Thoracic aorta (tissue), 2 donors: ENCODE results near the gene CHRNG. TPM values are rescaled to one million over a fixed set of nuclear protein-coding genes. Genes with fewer than 3 reads are reported as not detected.

ENCODE experiments used
- ATAC-seq: fragments of 150-250 bp; one replicate; pipeline ENCODE4 v1.8.0; 2017; ENCODE audit warnings: low read depth; ENCODE audit not compliant: insufficient number of reproducible peaks, low FRiP score
- DNase-seq: peaks from one replicate; pipeline ENCODE4 v3.0.0-alpha.2; 2020; ENCODE audit warnings: low spot score
- H3K27ac ChIP-seq, 2 donors: fragments of 200-600 bp; sonication (generic); 1 replicate in 1 of 2; 2 replicates in 1 of 2; pipeline ENCODE4 v1.5.1; 2016; ENCODE audit warnings: mild to moderate bottlenecking in 2 of 2, moderate library complexity in 2 of 2
- H3K27me3 ChIP-seq: fragments of 200-600 bp; sonication (generic); replicated peaks from 2 replicates; pipeline ENCODE4 v1.6.0; 2016; ENCODE audit warnings: mild to moderate bottlenecking; ENCODE audit not compliant: insufficient read depth
- H3K36me3 ChIP-seq: fragments of 200-600 bp; sonication (generic); one replicate; pipeline ENCODE4 v1.5.1; 2016
- H3K4me1 ChIP-seq, 2 donors: fragments of 200-600 bp; sonication (generic); 1 replicate in 1 of 2; 2 replicates in 1 of 2; pipeline versions ENCODE4 v1.5.1 to v1.6.0; 2016; ENCODE audit warnings: low read depth in 2 of 2, mild to moderate bottlenecking in 1 of 2; ENCODE audit not compliant: control insufficient read depth in 1 of 2
- H3K4me3 ChIP-seq: fragments of 200-600 bp; sonication (generic); 2 replicates; pipeline ENCODE4 v1.5.1; 2016; ENCODE audit warnings: mild to moderate bottlenecking
- H3K9me3 ChIP-seq: fragments of 200-600 bp; sonication (generic); 2 replicates; pipeline ENCODE4 v1.5.1; 2016
- total RNA-seq, 2 donors: library from RNA; depleted of rRNA; stranded (reverse); fragments of >200 nt; gene quantifications; one replicate each; pipeline versions ENCODE4 v1.1.0 to v1.2.3, GENCODE V29; 2016
- TF ChIP-seq, protein P1 (sequence below): fragments of 200-600 bp; sonication (generic); IDR thresholded peaks from one replicate; pipeline ENCODE4 v1.5.1; 2019; ENCODE audit warnings: antibody characterized with exemption

CHRNG gene
- total RNA-seq, 2 donors from 2014 or later = not detected

GRCh38 chr2:232534940-232535651 lies 4.4 kb upstream of the CHRNG start:
- DNase-seq (no peak), ATAC-seq (no peak)
- TF ChIP-seq, protein P1, sequence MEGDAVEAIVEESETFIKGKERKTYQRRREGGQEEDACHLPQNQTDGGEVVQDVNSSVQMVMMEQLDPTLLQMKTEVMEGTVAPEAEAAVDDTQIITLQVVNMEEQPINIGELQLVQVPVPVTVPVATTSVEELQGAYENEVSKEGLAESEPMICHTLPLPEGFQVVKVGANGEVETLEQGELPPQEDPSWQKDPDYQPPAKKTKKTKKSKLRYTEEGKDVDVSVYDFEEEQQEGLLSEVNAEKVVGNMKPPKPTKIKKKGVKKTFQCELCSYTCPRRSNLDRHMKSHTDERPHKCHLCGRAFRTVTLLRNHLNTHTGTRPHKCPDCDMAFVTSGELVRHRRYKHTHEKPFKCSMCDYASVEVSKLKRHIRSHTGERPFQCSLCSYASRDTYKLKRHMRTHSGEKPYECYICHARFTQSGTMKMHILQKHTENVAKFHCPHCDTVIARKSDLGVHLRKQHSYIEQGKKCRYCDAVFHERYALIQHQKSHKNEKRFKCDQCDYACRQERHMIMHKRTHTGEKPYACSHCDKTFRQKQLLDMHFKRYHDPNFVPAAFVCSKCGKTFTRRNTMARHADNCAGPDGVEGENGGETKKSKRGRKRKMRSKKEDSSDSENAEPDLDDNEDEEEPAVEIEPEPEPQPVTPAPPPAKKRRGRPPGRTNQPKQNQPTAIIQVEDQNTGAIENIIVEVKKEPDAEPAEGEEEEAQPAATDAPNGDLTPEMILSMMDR = no peak

DNA sequence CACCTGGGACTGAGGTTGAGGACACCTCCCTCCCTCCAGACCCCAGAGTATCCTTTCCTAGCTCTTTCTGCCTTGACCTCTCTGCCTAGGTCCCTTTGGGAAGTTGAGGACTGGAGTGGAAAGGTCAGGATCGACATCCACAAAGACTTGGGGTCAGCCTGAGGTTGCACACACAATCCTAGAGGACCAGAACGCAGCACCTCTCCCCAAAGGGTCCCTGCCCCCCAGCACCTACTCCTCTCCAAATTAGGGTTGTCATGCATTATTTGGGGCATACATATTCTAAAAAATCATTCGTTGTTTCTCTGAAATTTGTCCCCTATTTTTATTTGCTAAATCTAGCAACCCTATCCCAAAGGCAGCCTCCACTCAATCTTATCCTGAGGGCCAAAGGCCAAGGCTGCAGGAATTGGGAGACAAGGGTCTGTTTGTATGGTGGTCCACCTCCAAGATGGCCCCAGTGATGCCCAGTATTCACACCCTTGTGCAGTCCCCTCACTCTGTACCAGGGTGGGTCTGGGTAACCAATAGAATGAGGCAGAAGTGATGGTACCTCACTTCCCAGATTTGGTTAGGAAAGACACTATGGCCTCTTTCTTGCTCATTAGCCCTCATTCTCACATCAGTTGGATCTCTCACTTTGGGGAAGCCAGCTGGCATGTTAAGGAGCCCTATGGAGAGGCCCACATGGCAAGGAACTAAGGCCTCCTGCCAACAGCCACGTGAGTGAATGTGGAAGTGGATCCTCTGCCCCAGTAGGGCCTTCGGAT lies 3.5 kb upstream of the CHRNG start:
- Histone ChIP-seq H3K27ac (no peak overlapping the region), H3K27me3 (no peaks in the 10 kb centered on the region), H3K9me3 (peaks cover 3% of the 10 kb centered on the region), H3K4me3 (no peak overlapping the region), H3K4me1 (no peaks in the 10 kb centered on the region), H3K36me3 (no peaks in the 10 kb centered on the region)
- ATAC-seq = no peak
- no peak for DNase-seq
- TF ChIP-seq, protein P1 = no peak

More at GRCh38 chr2:232534940-232535651, 4.4 kb upstream of the CHRNG start:
- Histone ChIP-seq H3K9me3 (peaks cover 3% of the 10 kb centered on the region), H3K4me1 (no peaks in the 10 kb centered on the region), H3K27ac (no peak overlapping the region), H3K36me3 (no peaks in the 10 kb centered on the region), H3K4me3 (no peak overlapping the region), H3K27me3 (no peaks in the 10 kb centered on the region)

DNA sequence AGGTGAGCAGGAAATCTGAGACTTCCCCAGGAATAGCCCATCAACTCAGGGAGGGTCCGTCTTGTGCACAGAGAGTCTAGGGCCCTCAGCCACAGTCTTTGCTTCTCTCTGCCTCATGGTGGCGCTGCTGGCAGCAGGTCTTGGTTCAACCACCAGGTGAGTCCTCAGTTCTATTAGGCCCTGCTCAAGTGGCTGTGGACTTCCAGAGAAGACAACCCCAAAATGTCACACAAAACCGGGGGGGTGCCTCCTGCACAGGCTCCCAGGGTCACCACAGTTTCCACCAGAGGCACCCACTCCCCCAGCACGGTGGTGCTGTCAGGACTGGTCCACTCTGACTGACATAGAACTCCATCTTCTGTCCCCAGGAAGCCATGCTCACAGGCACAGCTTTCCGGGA lies 2.4 kb upstream of the CHRNG start:
- Histone ChIP-seq H3K27ac (no peak overlapping the region), H3K9me3 (peaks cover 3% of the 10 kb centered on the region), H3K4me3 (no peak overlapping the region), H3K27me3 (no peaks in the 10 kb centered on the region), H3K36me3 (no peaks in the 10 kb centered on the region), H3K4me1 (no peaks in the 10 kb centered on the region)
- ATAC-seq (no peak), DNase-seq (no peak)
- TF ChIP-seq, protein P1 = no peak

- Histone ChIP-seq H3K36me3 (no peaks in the 10 kb centered on the region), H3K4me3 (no peak overlapping the region), H3K9me3 (peaks cover 3% of the 10 kb centered on the region), H3K27ac (no peak overlapping the region), H3K27me3 (no peaks in the 10 kb centered on the region), H3K4me1 (no peaks in the 10 kb centered on the region)
- DNase-seq = no peak
- no peak for ATAC-seq
- TF ChIP-seq, protein P1 = no peak
Measured at GRCh38 chr2:232537499-232537898, 2.0 kb upstream of the CHRNG start.

DNA sequence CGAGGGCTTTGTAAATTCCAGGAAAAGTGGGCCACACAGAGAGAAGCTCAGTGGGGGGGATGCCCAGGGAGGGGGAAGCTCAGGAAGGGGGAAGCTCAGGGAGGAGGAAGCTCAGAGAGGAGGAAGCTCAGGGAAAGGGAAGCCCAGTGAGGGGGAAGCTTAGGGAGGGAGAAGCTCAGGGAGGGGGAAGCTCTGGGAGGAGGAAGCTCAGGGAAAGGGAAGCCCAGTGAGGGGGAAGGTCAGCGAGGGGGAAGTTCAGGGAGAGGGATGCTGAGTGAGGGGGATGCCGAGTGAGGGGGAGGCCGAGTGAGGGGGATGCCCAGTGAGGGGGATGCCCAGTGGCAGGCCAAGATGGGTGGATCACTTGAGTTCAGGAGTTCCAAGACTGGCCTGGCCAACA lies 821 bp upstream of the CHRNG start:
- Histone ChIP-seq H3K4me1 (no peaks in the 10 kb centered on the region), H3K27me3 (no peaks in the 10 kb centered on the region), H3K27ac (no peak overlapping the region), H3K9me3 (peaks cover 3% of the 10 kb centered on the region), H3K36me3 (no peaks in the 10 kb centered on the region), H3K4me3 (no peak overlapping the region)
- ATAC-seq (no peak), DNase-seq (no peak)
- TF ChIP-seq, protein P1 = no peak
